Left ventricle myocardium inferior (tissue), 1 donor: ENCODE data around the gene DOK1. TPM values are rescaled to one million over a fixed set of nuclear protein-coding genes. Genes with fewer than 3 reads are reported as not detected.

Source experiments
- DNase-seq: peaks from one replicate; pipeline ENCODE4 v3.0.0-alpha.2; 2020
- H3K27ac ChIP-seq: fragments of 200-600 bp; replicated peaks from 2 replicates; pipeline ENCODE4 v1.8.0; 2021
- H3K27me3 ChIP-seq: fragments of 200-600 bp; 2 replicates; pipeline ENCODE4 v1.8.0; 2021; ENCODE audit warnings: low read depth
- H3K36me3 ChIP-seq: fragments of 200-600 bp; 2 replicates; pipeline ENCODE4 v1.8.0; 2021
- H3K4me1 ChIP-seq: fragments of 200-600 bp; 2 replicates; pipeline ENCODE4 v1.8.0; 2021
- H3K4me3 ChIP-seq: fragments of 200-600 bp; 2 replicates; pipeline ENCODE4 v1.8.0; 2021; ENCODE audit warnings: mild to moderate bottlenecking, moderate library complexity
- H3K9me3 ChIP-seq: fragments of 200-600 bp; replicated peaks from 2 replicates; pipeline ENCODE4 v1.8.0; 2021
- intact Hi-C: fragments of 100-400 bp; cut with micrococcal nuclease; formaldehyde crosslinking; loops from one replicate; pipeline ENCODE4 v1.11.0; 2022
- total RNA-seq: library from RNA; stranded (reverse); fragmentation: NEBNext Ultra II Directional; extraction: Animal tissue kit (Norgen Biotek cat#: 25700); gene quantifications from one replicate; pipeline ENCODE4 v1.2.1, GENCODE V29; 2021
- TF ChIP-seq, protein P1 (sequence below): fragments of 200-600 bp; IDR thresholded peaks from 2 replicates; pipeline ENCODE4 v1.8.0; 2021; ENCODE audit warnings: antibody characterized with exemption, mild to moderate bottlenecking, borderline replicate concordance
- donor health status: DM: no; HTN: yes; CAD: no; lungs with severe emphysema.

The DOK1 gene
- total RNA-seq, 1 donor from 2014 or later: 4.1 TPM

DNA sequence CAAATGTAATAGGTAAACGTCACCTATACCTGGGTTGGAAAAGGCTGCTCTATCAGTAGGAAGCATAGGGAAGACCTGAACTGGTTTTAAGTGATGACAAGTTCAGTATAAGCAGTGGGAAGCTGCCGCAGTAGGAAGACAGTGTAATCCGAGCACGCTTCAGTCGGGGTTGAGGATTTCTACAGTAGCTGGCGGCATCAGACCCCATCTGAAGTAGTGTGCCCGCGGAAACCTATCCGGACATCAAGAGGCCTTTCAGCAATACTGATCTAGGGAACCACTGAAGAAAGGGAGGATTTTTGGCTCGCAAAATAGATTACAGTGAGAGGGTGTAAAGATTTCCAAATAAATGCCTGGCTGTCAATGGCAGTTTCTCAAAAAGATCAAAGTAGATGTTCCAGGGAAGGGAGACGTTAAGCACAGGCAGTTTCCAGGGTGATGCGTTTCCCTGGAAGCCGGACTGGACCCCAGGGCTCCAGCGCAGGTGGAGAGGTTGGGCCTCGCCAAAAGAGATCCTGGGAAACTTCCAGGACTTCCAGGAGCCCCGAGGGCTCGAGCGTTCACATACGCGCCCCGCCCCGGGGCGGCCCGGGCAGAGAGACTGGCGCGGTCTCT is 6.1 kb upstream of the DOK1 start:
- Histone ChIP-seq H3K27me3 (peaks cover 23% of the 10 kb centered on the region), H3K4me3 (peak overlapping the region; percentile 71), H3K27ac (peak overlapping the region; percentile 89), H3K4me1 (peaks cover 38% of the 10 kb centered on the region), H3K9me3 (no peaks in the 10 kb centered on the region), H3K36me3 (no peaks in the 10 kb centered on the region)
- DNase-seq: no peak
- TF ChIP-seq, protein P1, sequence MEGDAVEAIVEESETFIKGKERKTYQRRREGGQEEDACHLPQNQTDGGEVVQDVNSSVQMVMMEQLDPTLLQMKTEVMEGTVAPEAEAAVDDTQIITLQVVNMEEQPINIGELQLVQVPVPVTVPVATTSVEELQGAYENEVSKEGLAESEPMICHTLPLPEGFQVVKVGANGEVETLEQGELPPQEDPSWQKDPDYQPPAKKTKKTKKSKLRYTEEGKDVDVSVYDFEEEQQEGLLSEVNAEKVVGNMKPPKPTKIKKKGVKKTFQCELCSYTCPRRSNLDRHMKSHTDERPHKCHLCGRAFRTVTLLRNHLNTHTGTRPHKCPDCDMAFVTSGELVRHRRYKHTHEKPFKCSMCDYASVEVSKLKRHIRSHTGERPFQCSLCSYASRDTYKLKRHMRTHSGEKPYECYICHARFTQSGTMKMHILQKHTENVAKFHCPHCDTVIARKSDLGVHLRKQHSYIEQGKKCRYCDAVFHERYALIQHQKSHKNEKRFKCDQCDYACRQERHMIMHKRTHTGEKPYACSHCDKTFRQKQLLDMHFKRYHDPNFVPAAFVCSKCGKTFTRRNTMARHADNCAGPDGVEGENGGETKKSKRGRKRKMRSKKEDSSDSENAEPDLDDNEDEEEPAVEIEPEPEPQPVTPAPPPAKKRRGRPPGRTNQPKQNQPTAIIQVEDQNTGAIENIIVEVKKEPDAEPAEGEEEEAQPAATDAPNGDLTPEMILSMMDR: no peak
- intact Hi-C loops: loop anchor here (10.0 kb wide), 1 partner anchor 64 kb away; the partner anchor contains the start of genes CCDC142 and TTC31

DNA sequence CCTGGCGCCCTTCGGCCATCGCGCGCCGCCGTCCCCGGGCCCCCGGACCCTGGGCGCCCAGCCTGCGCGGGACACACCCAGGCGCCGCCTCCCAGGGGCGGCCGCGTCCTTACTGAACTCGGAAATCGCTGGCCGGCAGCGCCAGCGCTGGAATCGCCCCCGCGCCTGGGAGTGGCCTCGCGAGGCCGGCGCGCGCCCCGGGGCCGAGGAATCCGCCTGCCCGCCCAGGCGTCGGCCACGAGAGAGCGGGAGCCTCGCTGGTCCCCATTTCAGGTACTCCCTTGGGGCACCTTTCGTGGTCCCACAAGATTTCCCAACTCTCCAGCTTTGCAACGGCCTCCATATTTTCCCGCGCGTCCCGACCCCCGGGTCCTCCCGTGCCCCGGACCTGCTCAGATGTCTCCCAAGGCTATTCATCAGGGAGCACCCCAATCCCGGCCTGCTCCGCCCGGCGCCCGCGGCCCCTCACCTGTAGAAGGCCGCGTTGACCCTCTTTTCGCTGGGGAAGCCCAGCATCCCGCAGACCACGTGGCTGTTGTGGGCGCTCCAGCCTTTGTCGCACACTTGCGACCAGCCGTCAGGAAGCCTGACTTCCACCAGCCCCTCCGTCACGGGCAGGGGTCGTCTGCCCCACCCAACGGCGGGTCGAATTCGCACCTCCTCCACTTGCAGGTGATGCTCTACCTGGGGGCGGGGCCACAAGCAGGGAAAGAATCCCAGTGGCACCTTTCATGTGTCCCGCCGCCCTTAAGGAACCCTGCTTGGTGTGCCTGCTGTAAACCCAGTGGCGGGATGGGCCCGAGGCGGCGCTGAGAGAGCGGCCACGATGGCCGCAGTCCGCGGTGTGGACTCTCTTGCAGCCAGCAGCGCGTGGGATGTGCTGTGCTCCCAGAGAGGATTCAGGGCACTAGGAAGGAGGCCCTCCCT is 5.4 kb upstream of the DOK1 start:
- TF ChIP-seq, protein P1: no peak
- Histone ChIP-seq H3K27ac (peak overlapping the region; percentile 89), H3K4me1 (peaks cover 46% of the 10 kb centered on the region), H3K9me3 (no peaks in the 10 kb centered on the region), H3K36me3 (no peaks in the 10 kb centered on the region), H3K4me3 (peak overlapping the region; percentile 71), H3K27me3 (peaks cover 24% of the 10 kb centered on the region)
- DNase-seq: peak; percentile 79
- intact Hi-C loops: loop anchor here (10.0 kb wide), 1 partner anchor 64 kb away; the partner anchor contains the start of genes CCDC142 and TTC31

DNA sequence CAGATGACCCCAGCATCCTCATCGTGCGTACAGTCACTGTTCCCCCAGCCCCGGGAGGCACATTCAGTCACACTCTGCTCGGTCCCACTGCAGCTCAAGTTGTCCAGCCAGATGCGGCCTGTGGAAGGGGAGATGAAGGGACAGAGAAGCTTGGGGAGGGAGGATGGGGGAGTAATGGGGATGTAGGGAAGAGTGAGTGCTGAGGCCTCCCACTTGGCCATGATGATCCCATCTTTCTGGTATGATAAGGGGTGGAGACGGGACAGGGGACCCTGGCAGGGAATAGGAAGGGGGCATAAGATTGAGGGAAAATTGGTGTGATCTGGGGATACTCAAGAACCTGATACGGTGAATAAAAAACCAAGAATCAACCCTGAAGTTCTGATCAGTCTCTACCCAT is 4.3 kb upstream of the DOK1 start:
- Histone ChIP-seq H3K4me3 (no peak overlapping the region), H3K36me3 (no peaks in the 10 kb centered on the region), H3K9me3 (no peaks in the 10 kb centered on the region), H3K27ac (no peak overlapping the region), H3K4me1 (peaks cover 57% of the 10 kb centered on the region), H3K27me3 (peaks cover 35% of the 10 kb centered on the region)
- DNase-seq: no peak
- intact Hi-C loops: no loop called here
- TF ChIP-seq, protein P1: no peak

DNA sequence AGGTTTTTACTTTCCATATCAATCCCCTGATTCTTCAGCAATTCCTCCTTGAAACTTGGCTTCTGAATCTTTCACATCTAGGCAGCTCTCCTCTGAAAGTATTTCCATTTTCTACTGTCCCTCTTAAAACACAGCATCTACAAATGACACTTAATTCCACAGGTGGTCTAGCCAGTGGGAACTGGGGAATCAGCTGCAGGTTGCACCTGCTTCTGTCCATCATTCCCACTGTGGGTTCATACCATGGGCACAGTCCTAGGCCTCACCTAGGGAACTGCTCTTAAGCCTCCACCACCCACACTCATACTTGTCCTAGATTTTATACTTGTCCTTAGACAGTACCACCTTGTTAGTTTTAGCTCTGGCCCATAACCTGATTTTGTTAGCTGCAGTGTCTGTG is 3.0 kb upstream of the DOK1 start:
- H3K27ac ChIP-seq: no peak overlapping the region
- no peaks in the 10 kb centered on the region for H3K36me3 ChIP-seq
- intact Hi-C loops: no loop called here
- DNase-seq: no peak
- H3K4me3 ChIP-seq: no peak overlapping the region
- TF ChIP-seq, protein P1: no peak
- H3K4me1 ChIP-seq: peaks cover 61% of the 10 kb centered on the region
- peaks cover 37% of the 10 kb centered on the region for H3K27me3 ChIP-seq
- no peaks in the 10 kb centered on the region for H3K9me3 ChIP-seq

DNA sequence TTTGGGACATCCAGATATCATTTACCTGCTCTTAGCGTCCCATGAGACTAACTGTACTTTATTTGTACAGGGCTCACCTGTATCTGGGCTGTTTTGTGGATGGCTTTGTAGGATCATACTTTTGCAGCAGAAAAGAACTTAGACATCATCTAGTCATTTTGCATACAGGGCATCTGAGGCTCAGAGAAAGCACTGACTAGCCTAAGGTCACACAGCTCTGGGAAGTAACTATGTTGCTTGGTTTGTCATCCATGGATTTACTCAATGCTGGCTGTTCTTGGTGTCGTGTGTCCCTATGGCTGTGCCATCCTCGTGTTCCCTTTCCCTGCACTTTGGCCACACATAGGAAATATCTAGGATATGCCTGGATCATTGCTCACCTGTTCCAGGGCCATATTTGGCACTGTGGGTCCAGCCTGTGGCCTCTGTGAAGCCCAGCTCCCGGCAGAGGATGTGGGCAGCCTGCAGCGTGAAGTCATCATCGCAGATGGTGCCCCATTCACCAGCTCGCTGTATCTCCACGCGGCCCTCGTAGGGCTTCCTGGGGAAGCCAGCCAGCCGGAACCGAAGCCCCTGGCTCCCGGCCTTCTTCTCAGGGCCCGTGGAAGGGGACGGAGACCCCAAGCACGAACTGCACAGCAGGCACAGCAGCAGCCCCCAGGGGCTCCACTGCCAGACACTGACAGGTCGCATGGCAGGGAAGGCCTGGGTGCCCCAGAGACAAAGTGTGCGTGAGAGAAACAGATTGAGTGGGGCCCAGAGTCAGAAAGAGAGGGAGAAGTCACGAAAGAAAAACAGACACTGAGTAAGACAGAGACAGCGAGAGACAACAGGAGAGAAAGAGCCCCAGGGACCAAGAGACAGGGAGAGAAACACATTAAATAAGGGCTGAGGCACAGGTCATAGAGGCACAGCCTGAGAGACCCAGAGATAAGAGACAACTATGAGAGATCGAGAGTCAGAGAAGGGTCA is 2.3 kb upstream of the DOK1 start:
- Histone ChIP-seq H3K36me3 (no peaks in the 10 kb centered on the region), H3K27ac (peak overlapping the region; percentile 87), H3K4me1 (peaks cover 61% of the 10 kb centered on the region), H3K4me3 (peak overlapping the region; percentile 78), H3K9me3 (no peaks in the 10 kb centered on the region), H3K27me3 (peaks cover 37% of the 10 kb centered on the region)
- intact Hi-C loops: no loop called here
- TF ChIP-seq, protein P1: no peak
- no peak for DNase-seq
